Measurements from ENCODE around the gene MUSK.

Gene MUSK

GRCh38 chr9:110700953-110701352 lies 32.4 kb downstream of the MUSK start:
- DNase-seq = no peak

- DNase-seq = no peak
Observed at GRCh38 chr9:110703669-110704068, 35.1 kb downstream of the MUSK start.

GRCh38 chr9:110707419-110707818 lies 38.8 kb downstream of the MUSK start:
- DNase-seq = no peak

DNA sequence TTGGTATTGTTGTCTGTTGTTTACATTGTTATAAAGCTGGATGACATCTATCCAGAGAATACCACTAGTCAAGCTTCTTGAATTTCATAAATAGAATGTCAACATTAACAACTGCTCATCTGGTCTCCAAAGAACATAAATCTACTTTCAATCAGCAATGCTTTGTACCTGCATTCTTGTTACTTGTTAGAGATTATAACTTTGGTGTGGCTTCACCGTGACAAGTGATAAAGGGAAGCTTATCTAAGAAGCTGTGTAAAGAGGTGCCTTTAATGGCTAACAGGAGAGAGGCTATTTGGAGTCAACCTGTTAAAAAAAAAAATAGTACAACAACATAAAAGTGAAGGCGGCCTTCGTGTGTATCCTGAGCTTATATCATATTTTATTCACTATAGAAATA lies 41.8 kb downstream of the MUSK start:
- DNase-seq = no peak

DNA sequence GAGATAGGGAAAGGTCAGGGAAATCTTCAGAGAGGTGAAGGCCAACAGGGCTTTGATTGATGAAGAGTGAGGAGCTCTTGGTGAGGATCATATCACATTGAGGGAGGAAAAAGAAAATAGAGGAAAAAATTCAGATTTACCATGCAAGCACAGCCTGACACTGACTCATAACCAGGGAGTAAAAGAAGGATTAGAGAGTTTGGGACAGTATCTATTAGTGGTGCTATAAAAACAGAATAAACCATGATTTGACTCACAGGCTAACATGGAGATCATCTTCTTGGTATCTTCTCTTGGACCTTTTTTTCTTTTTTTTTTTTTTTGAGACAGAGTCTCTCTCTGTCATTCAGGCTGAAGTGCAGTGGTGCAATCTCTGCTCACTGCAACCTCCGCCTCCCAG lies 44.4 kb downstream of the MUSK start:
- no peak for DNase-seq

- no peak for DNase-seq
Observed at GRCh38 chr9:110714314-110714713, 45.7 kb downstream of the MUSK start.

- DNase-seq = no peak
Observed at GRCh38 chr9:110728058-110728457, 59.5 kb downstream of the MUSK start.

GRCh38 chr9:110729641-110730040 lies 61.0 kb downstream of the MUSK start:
- DNase-seq = no peak

DNA sequence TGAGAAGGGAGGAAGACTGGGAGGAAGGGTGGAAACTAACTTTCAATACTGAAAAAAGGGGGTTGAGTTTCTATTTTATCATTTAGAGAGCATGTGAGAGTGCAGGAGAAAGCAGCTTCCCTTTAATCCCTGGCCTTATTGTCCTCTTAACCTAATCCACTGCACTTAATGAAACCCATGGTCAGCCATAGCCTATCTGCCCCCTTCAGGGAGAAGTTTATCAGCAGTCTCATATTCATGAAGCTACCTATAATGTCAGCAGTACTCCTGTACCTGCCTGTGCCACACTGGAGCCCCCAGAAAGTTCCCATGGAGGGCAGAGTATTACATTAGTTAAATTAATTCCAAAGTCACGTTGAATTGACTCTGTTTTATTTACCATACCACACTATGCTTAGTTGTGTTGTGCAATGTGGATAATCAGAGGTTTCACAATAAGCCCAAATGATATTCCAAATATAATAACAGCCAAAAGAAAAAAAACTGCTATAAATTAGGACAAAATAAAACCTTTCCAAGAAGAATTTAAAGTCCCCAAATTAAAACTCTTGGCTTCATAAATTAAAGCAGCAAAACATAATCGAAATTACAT lies 62.9 kb downstream of the MUSK start:
- no peak for DNase-seq

DNA sequence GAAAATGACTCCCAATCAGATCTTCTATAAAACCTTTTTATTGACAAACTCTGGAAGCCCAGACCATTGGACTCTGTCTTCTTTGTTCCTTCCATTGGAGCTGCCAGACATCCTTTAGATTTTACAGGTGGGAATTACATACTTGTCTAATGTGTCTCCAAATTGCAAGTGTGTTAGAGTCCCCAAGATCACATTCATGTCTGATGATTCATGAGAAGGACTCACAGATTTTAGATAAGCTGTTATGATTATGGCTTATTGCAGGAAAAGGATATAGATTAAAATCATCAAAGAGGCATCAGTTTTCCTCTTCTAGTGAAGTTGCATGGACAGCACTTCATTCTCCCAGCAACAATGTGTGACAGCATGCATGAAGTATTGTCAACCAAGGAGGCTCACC lies 70.4 kb downstream of the MUSK start:
- no peak for DNase-seq

GRCh38 chr9:110742741-110743371 lies 74.3 kb downstream of the MUSK start:
- DNase-seq = no peak

GRCh38 chr9:110744715-110745384 lies 76.3 kb downstream of the MUSK start:
- DNase-seq = no peak

- DNase-seq = no peak
Observed at GRCh38 chr9:110745676-110746075, 77.1 kb downstream of the MUSK start.

DNA sequence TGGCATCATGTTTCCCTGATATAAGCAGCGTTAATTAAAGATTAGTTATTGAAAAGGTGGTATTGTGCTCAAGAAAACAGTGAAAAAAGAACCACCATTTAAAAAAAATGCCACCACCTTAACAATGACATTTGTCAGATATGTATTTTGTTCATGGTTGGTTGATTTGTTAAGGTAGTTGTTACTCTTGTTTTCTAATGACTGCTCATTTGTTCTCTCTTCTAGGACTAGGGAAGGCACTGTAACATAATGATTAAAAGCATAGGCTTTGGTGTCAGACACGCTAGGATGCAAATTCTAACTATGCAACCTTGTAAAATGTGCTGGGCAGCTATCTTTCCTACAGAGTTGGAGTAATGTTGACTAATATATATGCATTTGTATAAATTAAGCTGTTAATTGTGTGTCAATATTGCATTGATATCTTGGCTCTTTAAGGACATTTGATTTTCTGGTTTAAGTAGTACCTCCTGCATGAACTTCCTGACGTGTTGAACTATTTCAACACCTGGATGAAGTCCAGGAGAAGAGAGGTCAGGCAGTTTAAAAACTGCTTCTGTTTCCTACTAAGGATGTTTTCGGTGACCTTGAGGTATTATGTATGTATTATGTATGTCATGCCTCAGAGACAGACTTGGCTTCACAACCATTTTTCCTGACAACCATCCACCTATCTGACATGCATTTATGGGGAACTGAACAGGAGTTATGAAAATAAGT lies 77.8 kb downstream of the MUSK start:
- no peak for DNase-seq

DNA sequence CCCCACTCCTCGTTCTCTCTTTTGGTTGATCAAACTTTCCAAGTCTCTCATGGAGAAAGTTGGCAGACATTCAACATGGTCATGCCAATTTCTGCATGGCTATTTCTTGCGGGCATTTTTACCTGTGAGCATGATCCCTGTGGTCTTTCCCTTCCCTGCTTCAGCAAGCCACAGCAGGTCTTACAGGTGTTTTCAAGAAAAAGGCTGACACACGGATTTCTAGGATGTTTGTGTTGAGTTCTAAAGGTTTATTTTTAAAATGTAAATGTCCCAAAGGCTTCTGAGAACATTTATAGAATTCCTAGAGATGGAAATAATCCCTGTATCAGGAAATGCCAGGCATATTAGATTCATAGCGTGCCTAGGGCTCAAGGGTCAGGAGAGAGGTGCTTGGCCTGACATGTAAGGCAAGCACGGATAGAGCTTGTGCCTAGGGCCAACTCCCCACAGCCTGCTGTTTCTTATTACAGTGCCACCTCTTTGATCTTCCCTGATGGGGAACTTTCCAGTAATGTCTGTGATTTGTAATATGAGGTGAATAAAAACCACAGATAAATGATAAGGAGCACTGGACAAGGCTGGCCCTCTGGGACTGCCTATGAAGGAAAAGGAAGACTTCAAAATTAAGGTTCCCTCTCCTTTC lies 79.8 kb downstream of the MUSK start:
- no peak for DNase-seq

- DNase-seq = no peak
Observed at GRCh38 chr9:110750272-110750671, 81.7 kb downstream of the MUSK start.

- no peak for DNase-seq
Observed at GRCh38 chr9:110751971-110752370, 83.4 kb downstream of the MUSK start.

GRCh38 chr9:110752766-110753165 lies 84.2 kb downstream of the MUSK start:
- DNase-seq = no peak

DNA sequence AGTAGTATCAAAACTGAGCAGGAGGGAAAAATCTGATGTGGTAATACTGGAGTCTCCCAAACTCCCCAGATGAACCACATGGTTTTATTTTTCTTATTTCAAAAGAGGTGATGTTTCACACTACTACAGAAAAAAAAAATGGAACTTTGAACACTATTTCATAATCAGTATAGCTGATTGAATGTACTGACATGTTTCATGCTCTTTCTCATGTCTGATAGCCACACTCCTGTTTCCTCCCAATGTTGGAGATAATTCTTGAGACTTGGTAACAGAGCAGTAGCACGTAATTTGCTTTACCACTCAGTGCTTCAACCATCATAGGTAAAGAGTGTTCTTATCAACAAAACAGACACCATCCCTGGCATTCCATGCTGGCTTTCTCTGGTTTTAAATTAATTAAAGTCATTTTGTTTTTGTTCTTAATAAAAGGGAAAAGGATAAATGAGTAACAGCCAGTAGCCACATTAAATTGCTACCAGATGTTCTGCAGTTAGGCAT lies 85.2 kb downstream of the MUSK start:
- DNase-seq = no peak

GRCh38 chr9:110755179-110755578 lies 86.6 kb downstream of the MUSK start:
- DNase-seq = no peak

- DNase-seq = no peak
Observed at GRCh38 chr9:110758201-110758600, 89.6 kb downstream of the MUSK start.

GRCh38 chr9:110762783-110763182 lies 94.2 kb downstream of the MUSK start:
- no peak for DNase-seq

DNA sequence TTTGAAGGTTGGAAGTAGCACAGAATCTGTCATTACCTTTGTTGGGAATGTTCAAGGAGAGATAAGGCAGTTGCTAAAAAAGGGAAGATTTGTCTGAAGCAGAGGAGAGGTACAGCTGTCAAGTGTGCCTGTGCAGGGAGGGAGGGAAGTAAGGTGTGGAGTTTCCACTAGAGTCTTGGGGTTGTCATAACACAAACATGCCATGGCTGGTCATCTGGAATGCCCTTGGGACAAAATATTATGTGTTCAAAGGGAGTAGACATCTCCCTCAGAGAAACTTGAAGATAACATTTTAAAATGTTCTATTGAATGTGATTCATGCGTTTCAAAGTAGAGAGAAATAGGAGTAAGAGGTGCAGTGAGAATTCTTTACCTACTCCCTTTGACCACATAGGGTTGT lies 95.0 kb downstream of the MUSK start:
- DNase-seq = no peak
